Adrenal gland (tissue), 12 donors: ENCODE results near the gene ATP8A2. TPM values are rescaled to one million over a fixed set of nuclear protein-coding genes. Genes with fewer than 3 reads are reported as not detected.

ENCODE experiments used
- DNase-seq, 7 donors: peaks; one replicate each; pipeline ENCODE4 v3.0.0-alpha.2; 2019 to 2020
- H3K27ac ChIP-seq, 5 donors: fragments of 200-600 bp; sonication (generic) in 4 of 5; 1 replicate in 3 of 5; 2 replicates in 2 of 5; pipeline versions ENCODE4 v1.5.1 to v1.8.0; 2016 to 2020; ENCODE audit warnings: mild to moderate bottlenecking in 1 of 5
- H3K27me3 ChIP-seq: fragments of 200-600 bp; 2 replicates; pipeline ENCODE4 v1.8.0; 2021
- H3K36me3 ChIP-seq, 2 donors: fragments of 200-600 bp; replicated peaks in 1 of 2; 1 replicate in 1 of 2; 2 replicates in 1 of 2; pipeline versions ENCODE4 v1.5.1 to v1.8.0; 2018 to 2022
- H3K4me1 ChIP-seq, 2 donors: fragments of 200-600 bp; replicated peaks in 1 of 2; 1 replicate in 1 of 2; 2 replicates in 1 of 2; pipeline versions ENCODE4 v1.5.1 to v1.8.0; 2018 to 2021
- H3K4me3 ChIP-seq, 4 donors: fragments of 200-600 bp; sonication (generic) in 3 of 4; one replicate each; pipeline ENCODE4 v1.5.1; 2016 to 2018
- H3K9me3 ChIP-seq, 3 donors: fragments of 200-600 bp; sonication (generic) in 1 of 3; replicated peaks in 1 of 3; 1 replicate in 2 of 3; 2 replicates in 1 of 3; pipeline versions ENCODE4 v1.5.1 to v1.8.0; 2016 to 2021
- POLR2A ChIP-seq, 2 donors: fragments of 450-650 bp; IDR thresholded peaks; one replicate each; pipeline ENCODE4 v1.6.1; 2017; ENCODE audit warnings: antibody characterized with exemption in 2 of 2, mild to moderate bottlenecking in 2 of 2, moderate library complexity in 1 of 2
- WGBS, 4 donors: extraction: QIAGEN DNeasy Blood & Tissue Kit in 2 of 4; methylation state at CpG; one replicate each; pipeline versions ENCODE4 v1.1.5 to v1.1.7; 2013 to 2017; 5-methylcytosine and 5-hydroxymethylcytosine counted together
- intact Hi-C, 2 donors: fragments of 100-400 bp; cut with DNase I; formaldehyde crosslinking; loops; one replicate each; pipeline versions ENCODE4 v1.14.1 to v1.15.0; 2022 to 2023
- polyA plus RNA-seq, 3 donors: library from polyadenylated mRNA; stranded (reverse); fragments of 200-250 nt in 2 of 3; fragments of 350-450 nt in 1 of 3; fragmentation: Illumina TruSeq in 1 of 3; extraction: RNeasy Lipid Tissue Mini Kit (QIAGEN cat#74804) in 1 of 3; gene quantifications; one replicate each; pipeline ENCODE4 v1.2.3, GENCODE V29; 2013 to 2014
- total RNA-seq, 9 donors: library from RNA; depleted of rRNA in 4 of 9; stranded (reverse); fragments of >200 nt in 4 of 9; fragments of 120-200 nt in 1 of 9; fragmentation: NEBNext Ultra II Directional in 1 of 9; extraction: Animal tissue kit (Norgen Biotek cat#: 25700) in 1 of 9; gene quantifications; one replicate each; pipeline versions ENCODE4 v1.1.0 to v1.2.4, GENCODE V29; 2013 to 2023
- TF ChIP-seq, protein P1 (sequence below), 6 experiments: fragments of 450-650 bp in 4 of 6; fragments of 200-600 bp in 2 of 6; sonication (generic) in 1 of 6; IDR thresholded peaks; 1 replicate in 5 of 6; 2 replicates in 1 of 6; pipeline versions ENCODE4 v1.5.1 to v1.8.0; 2016 to 2021; ENCODE audit warnings: antibody characterized with exemption in 6 of 6, mild to moderate bottlenecking in 2 of 6, moderate library complexity in 1 of 6
- donor health status: healthy with polysubstance abuse.
- donor health status: Bipolar disorder and iron deficiency.
- donor health status: DM: yes; HTN: yes; CAD: no.
- donor health status: DM: no; HTN: no; CAD: no.
- donor health status: DM: no; HTN: no; CAD: no.
- donor health status: DM: yes; HTN: yes; CAD: no.

The ATP8A2 gene
- total and polyA plus RNA-seq, 12 donors, result 0.77 to 14.0 (median 4.3) TPM

DNA sequence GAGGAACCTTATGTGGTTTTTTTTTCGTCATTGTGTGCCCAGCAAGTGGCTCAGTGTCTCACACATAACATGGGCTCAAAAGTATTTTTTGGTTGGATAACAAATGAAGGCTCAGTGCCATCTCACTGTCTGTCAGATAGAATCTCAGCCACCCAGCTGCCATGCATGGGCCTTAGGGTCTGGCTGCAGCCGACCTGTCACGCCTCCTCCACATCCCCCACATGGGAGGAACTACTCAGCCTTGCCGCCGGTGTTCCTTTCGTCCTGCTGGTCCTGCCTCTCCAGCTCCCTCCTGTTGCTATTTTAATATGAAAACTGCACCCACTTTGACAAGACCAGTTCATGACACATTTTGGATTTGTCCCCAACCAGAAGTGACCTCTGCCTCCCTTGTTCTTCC, 558.9 kb downstream of the ATP8A2 start:
- no peak for DNase-seq
- TF ChIP-seq POLR2A (IDR thresholded peaks at IDR 0.05), result no peak
- TF ChIP-seq, protein P1, sequence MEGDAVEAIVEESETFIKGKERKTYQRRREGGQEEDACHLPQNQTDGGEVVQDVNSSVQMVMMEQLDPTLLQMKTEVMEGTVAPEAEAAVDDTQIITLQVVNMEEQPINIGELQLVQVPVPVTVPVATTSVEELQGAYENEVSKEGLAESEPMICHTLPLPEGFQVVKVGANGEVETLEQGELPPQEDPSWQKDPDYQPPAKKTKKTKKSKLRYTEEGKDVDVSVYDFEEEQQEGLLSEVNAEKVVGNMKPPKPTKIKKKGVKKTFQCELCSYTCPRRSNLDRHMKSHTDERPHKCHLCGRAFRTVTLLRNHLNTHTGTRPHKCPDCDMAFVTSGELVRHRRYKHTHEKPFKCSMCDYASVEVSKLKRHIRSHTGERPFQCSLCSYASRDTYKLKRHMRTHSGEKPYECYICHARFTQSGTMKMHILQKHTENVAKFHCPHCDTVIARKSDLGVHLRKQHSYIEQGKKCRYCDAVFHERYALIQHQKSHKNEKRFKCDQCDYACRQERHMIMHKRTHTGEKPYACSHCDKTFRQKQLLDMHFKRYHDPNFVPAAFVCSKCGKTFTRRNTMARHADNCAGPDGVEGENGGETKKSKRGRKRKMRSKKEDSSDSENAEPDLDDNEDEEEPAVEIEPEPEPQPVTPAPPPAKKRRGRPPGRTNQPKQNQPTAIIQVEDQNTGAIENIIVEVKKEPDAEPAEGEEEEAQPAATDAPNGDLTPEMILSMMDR (IDR thresholded peaks at IDR 0.05), result no peak
- WGBS, 4 donors, result 68 to 88% (median 79%) methylated on average over 6 of the region's 6 CpGs
- no peaks in the 10 kb centered on the region for H3K36me3 ChIP-seq
- no peaks in the 10 kb centered on the region for H3K9me3 ChIP-seq
- no peak overlapping the region for H3K27ac ChIP-seq
- intact Hi-C loops, result no loop called here
- H3K4me1 ChIP-seq, result no peaks in the 10 kb centered on the region
- H3K27me3 ChIP-seq, result no peaks in the 10 kb centered on the region
- no peak overlapping the region for H3K4me3 ChIP-seq

DNA sequence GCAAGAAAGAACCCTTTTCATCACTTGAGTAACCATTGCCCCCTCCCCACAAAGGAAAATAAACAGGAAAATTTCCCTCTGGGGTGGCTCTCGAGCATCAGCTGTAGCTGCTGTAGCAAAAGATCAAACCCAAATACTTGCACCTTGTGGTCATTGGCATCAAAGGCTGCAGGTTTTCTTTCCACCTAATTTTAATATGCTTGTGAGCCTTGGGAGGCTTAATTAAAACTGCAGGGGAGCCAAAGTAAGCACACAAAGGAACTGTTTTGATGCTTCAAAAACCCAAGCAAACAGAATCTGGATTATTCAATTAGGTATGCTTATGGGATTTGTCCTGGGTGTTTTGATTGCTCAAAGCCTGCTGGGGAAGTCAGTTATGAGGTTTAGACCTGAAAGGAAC, 560.6 kb downstream of the ATP8A2 start:
- DNase-seq, result no peak
- H3K27me3 ChIP-seq, result no peaks in the 10 kb centered on the region
- no peak overlapping the region for H3K4me3 ChIP-seq
- H3K9me3 ChIP-seq, result no peaks in the 10 kb centered on the region
- no peaks in the 10 kb centered on the region for H3K36me3 ChIP-seq
- no peak for TF ChIP-seq POLR2A (IDR thresholded peaks at IDR 0.05)
- TF ChIP-seq, protein P1 (IDR thresholded peaks at IDR 0.05), result no peak
- intact Hi-C loops, result no loop called here
- no peak overlapping the region for H3K27ac ChIP-seq
- H3K4me1 ChIP-seq, result no peaks in the 10 kb centered on the region
- WGBS, 4 donors, result 75 to 86% (median 82%) methylated on average over 1 of the region's 1 CpG

DNA sequence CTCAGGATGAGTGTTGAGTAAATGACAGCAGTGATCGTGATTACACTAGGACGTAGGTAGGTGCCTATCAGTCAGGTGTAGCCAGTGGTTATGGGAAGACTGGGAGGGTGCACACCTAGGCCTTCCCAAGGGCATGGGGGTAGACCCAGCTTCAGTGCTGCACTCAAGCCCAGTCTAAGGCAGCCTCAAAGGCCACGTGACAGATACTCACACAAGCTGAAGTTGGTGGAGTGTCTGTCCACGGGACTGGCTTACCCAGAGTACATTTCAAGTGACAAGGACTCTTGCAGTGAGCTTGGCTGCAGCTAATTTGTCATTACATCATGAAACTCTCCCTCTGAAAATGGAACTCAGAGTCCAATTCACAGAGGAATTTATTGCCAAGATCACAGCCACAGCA, 561.7 kb downstream of the ATP8A2 start:
- TF ChIP-seq, protein P1 (IDR thresholded peaks at IDR 0.05), result no peak
- no peak for TF ChIP-seq POLR2A (IDR thresholded peaks at IDR 0.05)
- Histone ChIP-seq H3K27ac (no peak overlapping the region), H3K27me3 (no peaks in the 10 kb centered on the region), H3K4me3 (no peak overlapping the region), H3K9me3 (no peaks in the 10 kb centered on the region), H3K4me1 (no peaks in the 10 kb centered on the region), H3K36me3 (no peaks in the 10 kb centered on the region)
- 76 to 87% (median 79%) methylated on average over 4 of the region's 4 CpGs for WGBS, 4 donors
- DNase-seq, result no peak
- intact Hi-C loops, result no loop called here

DNA sequence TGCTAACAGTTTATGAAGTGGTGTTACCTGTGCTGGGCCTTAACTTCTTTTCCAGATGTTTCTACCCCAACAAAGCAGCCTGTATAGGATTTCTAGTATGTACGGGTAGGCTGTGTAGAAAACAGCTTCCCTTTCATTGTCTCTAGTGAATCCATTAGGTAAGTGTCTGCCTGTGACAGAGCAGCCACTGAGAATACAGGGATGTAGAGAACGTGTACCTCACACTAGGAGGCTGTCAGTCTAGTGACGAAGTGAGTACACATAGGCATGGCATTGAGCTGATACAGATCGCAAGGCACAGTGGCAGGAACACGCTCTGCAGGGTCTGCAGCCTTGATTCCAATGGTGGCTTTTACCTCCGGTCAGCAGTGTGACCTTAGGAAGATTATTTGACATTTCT, 562.4 kb downstream of the ATP8A2 start:
- no peak overlapping the region for H3K4me3 ChIP-seq
- WGBS, 4 donors, result 76 to 88% (median 87%) methylated on average over 6 of the region's 6 CpGs
- DNase-seq, result no peak
- no peak for TF ChIP-seq POLR2A (IDR thresholded peaks at IDR 0.05)
- TF ChIP-seq, protein P1 (IDR thresholded peaks at IDR 0.05), result no peak
- H3K9me3 ChIP-seq, result no peaks in the 10 kb centered on the region
- intact Hi-C loops, result no loop called here
- no peak overlapping the region for H3K27ac ChIP-seq
- no peaks in the 10 kb centered on the region for H3K36me3 ChIP-seq
- no peaks in the 10 kb centered on the region for H3K4me1 ChIP-seq
- H3K27me3 ChIP-seq, result no peaks in the 10 kb centered on the region
